ENCODE data around the gene B4GALNT1.
"Not testable (repeated sequence)": the region's sequence is repeated elsewhere in the genome, so short reads cannot be mapped to it uniquely, and the experiment has no call there.

Gene B4GALNT1

DNA sequence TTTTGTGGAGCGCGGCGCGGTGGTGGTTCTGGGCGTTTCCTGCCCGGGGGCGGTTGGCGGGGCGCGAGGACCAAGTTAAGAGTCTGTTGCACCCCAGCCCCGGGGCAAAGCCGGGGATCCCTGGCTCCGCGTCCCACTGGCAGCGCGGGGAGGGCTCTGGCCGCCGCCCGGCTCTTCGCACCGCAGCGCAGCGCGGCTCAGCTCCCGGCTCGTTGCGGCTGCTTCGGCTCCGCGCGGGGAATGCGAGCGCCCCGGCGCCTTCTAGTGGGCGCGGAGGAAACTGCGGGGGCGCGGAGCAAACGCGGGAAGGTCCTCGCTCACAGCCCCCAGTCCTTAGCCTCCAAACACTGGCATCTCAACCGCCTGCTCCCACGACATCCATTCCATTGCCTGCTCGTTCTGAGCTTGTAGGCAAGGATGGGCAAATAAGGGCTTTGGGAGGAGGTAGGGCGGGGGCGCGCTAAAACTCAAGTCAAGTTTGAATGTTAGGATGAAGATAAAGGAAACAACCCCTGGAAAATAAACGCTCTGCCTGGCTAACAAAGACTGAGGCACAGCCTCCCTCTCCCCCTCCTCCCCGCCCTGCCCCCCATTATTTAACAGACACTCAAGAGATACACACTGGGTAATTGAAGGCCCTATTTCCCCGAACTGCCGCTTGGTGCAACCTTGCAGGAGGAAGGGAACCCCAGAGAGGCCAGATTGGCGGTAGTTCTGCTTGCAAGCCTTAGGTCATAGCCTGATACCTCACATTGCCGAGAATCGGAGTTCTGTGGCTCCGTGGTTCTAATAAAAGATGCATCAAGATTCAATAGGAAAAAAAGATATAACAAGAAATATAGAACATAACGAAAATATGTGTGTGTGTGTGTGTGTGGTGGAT, at the start of gene B4GALNT1:
Gene B4GALNT1 (minus strand): TSS at position 244 of the 883 bp plus-strand sequence. CDS start 1,069 bp downstream, outside the sequence.
- no peak for DNase-seq (ENCODE audit: low read depth)

GRCh38 chr12:57679697-57680096, 46.7 kb upstream of the B4GALNT1 start:
- DNase-seq (ENCODE audit: low read depth): no peak

- not testable (repeated sequence) for DNase-seq (ENCODE audit: low read depth)
These were observed 44.9 kb upstream of the B4GALNT1 start for GRCh38 chr12:57677947-57678346.

DNA sequence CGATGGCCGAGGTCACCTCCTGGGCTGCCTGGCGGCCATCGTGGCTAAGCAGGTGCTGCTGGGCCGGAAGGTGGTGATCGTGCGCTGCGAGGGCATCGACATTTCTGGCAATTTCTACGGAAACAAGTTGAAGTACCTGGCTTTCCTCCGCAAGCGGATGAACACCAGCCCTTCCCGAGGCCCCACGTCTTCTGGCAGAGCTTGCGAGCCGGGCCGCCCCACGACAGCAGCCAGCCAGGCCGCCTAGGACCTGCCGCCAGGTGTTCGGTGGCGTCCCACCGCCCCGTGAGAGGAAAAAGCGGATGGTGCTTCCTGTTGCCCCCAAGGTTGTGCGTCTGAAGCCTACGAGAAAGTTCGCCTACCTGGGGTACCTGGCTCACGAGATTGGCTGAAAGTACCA, 41.7 kb upstream of the B4GALNT1 start:
- DNase-seq (ENCODE audit: low read depth): no peak

DNA sequence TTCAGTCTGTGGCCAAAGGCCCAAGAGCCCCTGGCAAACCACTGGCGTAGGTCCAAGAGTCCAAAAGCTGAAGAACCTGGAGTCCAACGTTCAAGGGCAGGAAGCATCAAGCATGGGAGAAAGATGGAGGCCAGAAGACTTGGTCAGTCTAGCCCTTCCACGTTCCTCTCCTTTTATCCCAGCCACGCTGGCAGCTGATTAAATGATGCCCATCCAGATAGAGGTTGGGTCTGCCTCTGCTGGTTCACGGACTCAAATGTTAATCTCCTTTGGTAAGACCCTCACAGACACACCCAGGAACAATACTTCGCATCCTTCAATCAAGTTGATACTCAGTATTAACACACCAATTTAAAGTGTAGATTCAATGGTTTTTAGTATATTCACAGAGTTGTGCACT, 39.8 kb upstream of the B4GALNT1 start:
- DNase-seq (ENCODE audit: low read depth): no peak

GRCh38 chr12:57671811-57672210, 38.8 kb upstream of the B4GALNT1 start:
- not testable (repeated sequence) for DNase-seq (ENCODE audit: low read depth)

DNA sequence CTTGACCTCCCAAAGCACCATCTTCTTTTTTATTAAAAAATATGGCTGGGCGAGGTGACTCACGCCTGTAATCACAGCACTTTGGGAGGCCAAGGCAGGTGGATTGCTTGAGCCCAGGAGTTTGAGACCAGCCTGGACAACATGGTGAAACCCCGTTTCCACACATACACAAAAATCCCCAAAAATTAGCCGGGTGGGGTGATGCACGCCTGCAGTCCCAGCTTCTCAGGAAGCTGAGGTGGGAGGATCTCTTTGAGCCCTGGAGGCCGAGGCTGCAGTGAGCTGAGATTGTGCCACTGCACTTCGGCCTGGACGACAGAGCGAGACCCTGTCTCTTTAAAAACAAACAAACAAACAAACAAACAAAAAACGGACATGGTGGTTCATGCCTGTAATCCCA, 36.7 kb upstream of the B4GALNT1 start:
- DNase-seq (ENCODE audit: low read depth): not testable (repeated sequence)

GRCh38 chr12:57666897-57667296, 33.9 kb upstream of the B4GALNT1 start:
- DNase-seq (ENCODE audit: low read depth): no peak

- DNase-seq (ENCODE audit: low read depth): not testable (repeated sequence)
These were observed 32.2 kb upstream of the B4GALNT1 start for GRCh38 chr12:57665066-57665820.

- DNase-seq (ENCODE audit: low read depth): no peak
These were observed 28.4 kb upstream of the B4GALNT1 start for GRCh38 chr12:57661376-57661775.

DNA sequence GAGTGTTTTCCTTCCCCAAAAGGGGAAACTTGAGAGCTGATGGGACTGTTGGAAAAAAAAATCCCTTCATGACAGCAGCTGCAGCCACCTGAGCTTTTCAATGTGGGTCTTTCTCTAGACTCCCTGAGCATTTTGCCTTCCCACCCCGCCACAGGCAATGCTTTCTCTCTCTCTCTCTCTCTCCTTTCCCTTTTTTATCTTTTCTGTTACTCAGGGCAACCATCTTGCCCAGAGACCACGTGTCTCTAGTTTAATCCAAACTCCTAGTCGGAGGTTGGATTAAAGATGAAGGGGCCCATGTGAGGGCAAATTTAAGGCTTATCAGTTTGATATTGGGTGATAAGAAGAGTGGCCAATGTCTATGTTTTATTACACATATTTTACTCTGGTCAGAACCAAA, 25.9 kb upstream of the B4GALNT1 start:
- no peak for DNase-seq (ENCODE audit: low read depth)

DNA sequence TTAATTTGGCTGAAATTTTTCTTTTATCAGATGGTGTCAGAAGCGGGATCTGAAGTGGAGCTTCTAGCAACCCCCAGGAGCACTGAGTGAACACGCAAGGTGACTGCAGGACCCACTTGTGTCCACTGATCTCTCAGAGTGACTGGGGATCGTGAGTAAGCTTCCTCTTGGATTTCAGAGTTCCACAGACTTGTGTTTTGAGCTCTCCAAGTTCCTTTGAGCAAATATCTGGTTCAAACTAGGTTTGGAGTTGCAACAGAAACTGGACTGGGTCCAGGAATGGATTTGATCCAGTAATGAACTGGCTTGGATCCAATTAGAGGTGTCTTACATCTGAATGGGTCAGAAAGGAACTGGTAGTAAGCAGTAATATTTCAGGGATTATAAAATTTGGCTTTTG, 24.7 kb upstream of the B4GALNT1 start:
- no peak for DNase-seq (ENCODE audit: low read depth)

GRCh38 chr12:57656408-57656807, 23.4 kb upstream of the B4GALNT1 start:
- not testable (repeated sequence) for DNase-seq (ENCODE audit: low read depth)

GRCh38 chr12:57655541-57656240, 22.7 kb upstream of the B4GALNT1 start:
- DNase-seq (ENCODE audit: low read depth): no peak

DNA sequence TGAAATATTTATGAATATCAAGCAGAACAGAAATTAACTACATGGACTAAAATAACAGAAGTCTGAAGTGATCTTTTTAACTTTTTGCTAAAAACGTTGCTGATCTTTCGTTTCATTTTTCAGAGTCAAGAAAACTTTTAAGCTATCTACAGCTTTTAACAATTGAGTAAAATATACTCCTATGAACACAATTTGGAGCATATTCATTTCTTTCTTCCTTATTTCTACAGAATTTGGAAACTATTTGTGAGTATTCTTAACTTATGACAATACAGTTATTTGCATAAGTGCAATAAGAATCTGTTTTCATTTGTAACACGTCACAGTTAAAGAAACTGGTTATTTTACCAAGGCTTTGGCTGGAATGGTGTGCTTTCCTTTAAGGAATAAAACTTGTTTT, 21.0 kb upstream of the B4GALNT1 start:
- no peak for DNase-seq (ENCODE audit: low read depth)

DNA sequence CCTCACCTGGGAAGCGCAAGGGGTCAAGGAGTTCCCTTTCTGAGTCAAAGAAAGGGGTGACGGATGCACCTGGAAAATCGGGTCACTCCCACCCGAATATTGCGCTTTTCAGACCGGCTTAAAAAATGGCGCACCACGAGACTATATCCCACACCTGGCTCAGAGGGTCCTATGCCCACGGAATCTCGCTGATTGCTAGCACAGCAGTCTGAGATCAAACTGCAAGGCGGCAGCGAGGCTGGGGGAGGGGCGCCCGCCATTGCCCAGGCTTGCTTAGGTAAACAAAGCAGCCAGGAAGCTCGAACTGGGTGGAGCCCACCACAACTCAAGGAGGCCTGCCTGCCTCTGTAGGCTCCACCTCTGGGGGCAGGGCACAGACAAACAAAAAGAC, 13.7 kb upstream of the B4GALNT1 start:
- DNase-seq (ENCODE audit: low read depth): not testable (repeated sequence)

DNA sequence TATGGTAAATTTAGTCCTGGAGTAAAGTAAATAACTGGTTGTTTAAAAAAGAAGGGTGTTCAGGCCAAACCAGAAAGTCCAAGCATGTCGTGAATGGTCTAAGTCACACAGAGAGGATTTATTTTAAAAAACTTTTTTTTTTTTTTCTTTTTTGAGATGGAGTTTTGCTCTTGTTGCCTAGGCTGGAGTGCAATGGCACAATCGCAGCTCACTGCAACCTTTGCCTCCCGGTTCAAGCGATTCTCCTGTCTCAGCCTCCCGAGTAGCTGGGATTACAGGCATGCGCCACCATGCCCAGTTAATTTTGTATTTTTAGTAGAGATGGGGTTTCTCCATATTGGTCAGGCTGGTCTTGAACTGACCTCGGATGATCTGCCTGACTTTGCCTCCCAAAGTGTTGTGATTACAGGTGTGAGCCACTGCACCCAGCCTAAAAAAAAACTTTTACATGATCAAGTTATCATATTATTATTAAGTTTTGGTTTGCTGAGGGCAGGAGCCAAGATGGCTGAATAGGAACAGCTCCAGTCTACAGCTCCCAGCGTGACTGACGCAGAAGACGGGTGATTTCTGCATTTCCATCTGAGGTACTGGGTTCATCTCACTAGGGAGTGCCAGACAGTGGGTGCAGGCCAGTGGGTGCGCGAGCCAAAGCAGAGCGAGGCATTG, 13.1 kb upstream of the B4GALNT1 start:
- DNase-seq (ENCODE audit: low read depth): not testable (repeated sequence)

GRCh38 chr12:57641699-57642442, 8.9 kb upstream of the B4GALNT1 start:
- no peak for DNase-seq (ENCODE audit: low read depth)

GRCh38 chr12:57640175-57641042, 7.4 kb upstream of the B4GALNT1 start:
- no peak for DNase-seq (ENCODE audit: low read depth)

- DNase-seq (ENCODE audit: low read depth): no peak
These were observed 5.1 kb upstream of the B4GALNT1 start for GRCh38 chr12:57638096-57638495.

Measured in GM04504 (cell line).